DND-41 (cell line): ENCODE measurements around the gene GMEB2.

Experiments used
- ATAC-seq: fragments of 200-7000 bp; cut with Tn5 transposase; 3 replicates; pipeline ENCODE4 v1.9.1; 2021; ENCODE audit warnings: low read depth; ENCODE audit not compliant: insufficient read depth
- DNase-seq: peaks from one replicate; pipeline ENCODE4 v3.0.0-alpha.2; 2020
- H2AFZ ChIP-seq: 2 replicates; pipeline ENCODE4 v1.6.0; 2012; ENCODE audit warnings: low read depth, low read length
- H3K27ac ChIP-seq: 2 replicates; pipeline ENCODE4 v1.5.1; 2012; ENCODE audit warnings: low read length, inconsistent platforms
- H3K27me3 ChIP-seq: fragments of 200-600 bp; sonication (generic); 2 replicates; pipeline ENCODE4 v1.6.0; 2012; ENCODE audit warnings: low read length, mild to moderate bottlenecking, inconsistent platforms; ENCODE audit not compliant: insufficient read depth, poor library complexity
- H3K36me3 ChIP-seq: 2 replicates; pipeline ENCODE4 v1.5.1; 2012; ENCODE audit warnings: low read length, inconsistent platforms; ENCODE audit not compliant: insufficient read depth
- H3K4me1 ChIP-seq: 2 replicates; pipeline ENCODE4 v1.5.1; 2012; ENCODE audit warnings: mild to moderate bottlenecking, low read length; ENCODE audit not compliant: insufficient read depth
- H3K4me2 ChIP-seq: 2 replicates; pipeline ENCODE4 v1.6.0; 2012; ENCODE audit warnings: mild to moderate bottlenecking, moderate library complexity, low read length, inconsistent platforms; ENCODE audit not compliant: insufficient read depth
- H3K4me3 ChIP-seq, 2 experiments: fragments of 200-600 bp in 1 of 2; shearing (Covaris generic) in 1 of 2; 2 replicates each; pipeline ENCODE4 v1.5.1; 2012 to 2016; ENCODE audit warnings: inconsistent platforms in 2 of 2, low read length in 2 of 2, mild to moderate bottlenecking in 2 of 2, low read depth in 1 of 2, moderate library complexity in 1 of 2
- H3K79me2 ChIP-seq: 2 replicates; pipeline ENCODE4 v1.6.0; 2012; ENCODE audit warnings: low read length, inconsistent platforms; ENCODE audit not compliant: insufficient read depth
- H3K9ac ChIP-seq: 2 replicates; pipeline ENCODE4 v1.6.0; 2012; ENCODE audit warnings: low read depth, mild to moderate bottlenecking, inconsistent platforms, low read length, moderate library complexity
- H3K9me3 ChIP-seq: 2 replicates; pipeline ENCODE4 v1.5.1; 2012; ENCODE audit warnings: low read length, moderate library complexity, mild to moderate bottlenecking, inconsistent platforms; ENCODE audit not compliant: insufficient read depth, severe bottlenecking
- H4K20me1 ChIP-seq: 2 replicates; pipeline ENCODE4 v1.6.0; 2012; ENCODE audit warnings: low read length; ENCODE audit not compliant: insufficient read depth
- EZH2 ChIP-seq: IDR thresholded peaks from 3 replicates; pipeline ENCODE4 v1.6.1; 2012; ENCODE audit warnings: borderline replicate concordance, low read depth, mild to moderate bottlenecking, moderate library complexity, low read length, inconsistent platforms; ENCODE audit not compliant: severe bottlenecking
- TF ChIP-seq, protein P1 (sequence below): IDR thresholded peaks from 2 replicates; pipeline ENCODE4 v1.5.1; 2012; ENCODE audit warnings: borderline replicate concordance, low read length, moderate library complexity, mild to moderate bottlenecking; ENCODE audit not compliant: poor library complexity, severe bottlenecking; ENCODE audit errors: extremely low read depth

Gene GMEB2

DNA sequence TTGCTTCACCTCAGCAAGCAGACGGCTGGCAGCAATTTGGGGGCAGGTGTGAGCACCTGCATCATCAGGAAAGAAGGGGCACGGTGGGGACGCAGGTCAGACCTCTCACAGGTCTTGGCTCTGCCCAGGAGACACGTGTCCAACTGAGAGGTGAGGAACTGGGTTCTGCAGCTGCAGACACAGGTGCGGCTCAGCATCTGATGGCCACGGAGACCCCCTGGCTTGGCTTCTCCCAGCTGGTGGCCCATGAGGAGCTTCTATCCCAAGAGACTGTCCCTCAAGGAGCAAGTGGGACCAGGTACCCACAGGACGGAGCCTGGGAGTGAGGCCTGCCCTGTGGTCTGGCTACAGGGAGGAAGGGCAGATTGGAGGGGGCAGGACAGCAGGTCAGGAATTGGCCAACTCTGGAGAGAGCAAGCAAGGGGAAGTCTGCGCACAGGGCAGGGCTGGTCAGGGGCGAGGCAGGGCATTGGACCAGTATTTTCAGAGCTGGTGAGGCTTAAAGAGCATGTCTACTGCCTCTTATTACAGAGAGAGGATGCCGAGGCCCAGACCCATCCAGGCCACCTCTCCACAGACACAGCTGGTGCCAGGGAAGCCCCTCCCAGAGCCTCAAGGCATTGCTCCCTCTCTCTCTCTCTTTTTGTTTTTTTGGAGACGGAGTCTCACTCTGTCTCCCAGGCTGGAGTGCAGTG, 22.1 kb upstream of the GMEB2 start:
- H3K4me2 ChIP-seq = no peak overlapping the region
- H3K4me1 ChIP-seq = peaks cover 20% of the 10 kb centered on the region
- H3K36me3 ChIP-seq = peaks cover 26% of the 10 kb centered on the region
- H3K9ac ChIP-seq = no peak overlapping the region
- ATAC-seq (no peak), DNase-seq (no peak)
- H3K27me3 ChIP-seq = no peaks in the 10 kb centered on the region
- peaks cover 68% of the 10 kb centered on the region for H3K79me2 ChIP-seq
- H2AFZ ChIP-seq = no peak overlapping the region
- no peak overlapping the region for H3K4me3 ChIP-seq
- TF ChIP-seq, protein P1, sequence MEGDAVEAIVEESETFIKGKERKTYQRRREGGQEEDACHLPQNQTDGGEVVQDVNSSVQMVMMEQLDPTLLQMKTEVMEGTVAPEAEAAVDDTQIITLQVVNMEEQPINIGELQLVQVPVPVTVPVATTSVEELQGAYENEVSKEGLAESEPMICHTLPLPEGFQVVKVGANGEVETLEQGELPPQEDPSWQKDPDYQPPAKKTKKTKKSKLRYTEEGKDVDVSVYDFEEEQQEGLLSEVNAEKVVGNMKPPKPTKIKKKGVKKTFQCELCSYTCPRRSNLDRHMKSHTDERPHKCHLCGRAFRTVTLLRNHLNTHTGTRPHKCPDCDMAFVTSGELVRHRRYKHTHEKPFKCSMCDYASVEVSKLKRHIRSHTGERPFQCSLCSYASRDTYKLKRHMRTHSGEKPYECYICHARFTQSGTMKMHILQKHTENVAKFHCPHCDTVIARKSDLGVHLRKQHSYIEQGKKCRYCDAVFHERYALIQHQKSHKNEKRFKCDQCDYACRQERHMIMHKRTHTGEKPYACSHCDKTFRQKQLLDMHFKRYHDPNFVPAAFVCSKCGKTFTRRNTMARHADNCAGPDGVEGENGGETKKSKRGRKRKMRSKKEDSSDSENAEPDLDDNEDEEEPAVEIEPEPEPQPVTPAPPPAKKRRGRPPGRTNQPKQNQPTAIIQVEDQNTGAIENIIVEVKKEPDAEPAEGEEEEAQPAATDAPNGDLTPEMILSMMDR = no peak
- TF ChIP-seq EZH2 = no peak
- peaks cover 41% of the 10 kb centered on the region for H4K20me1 ChIP-seq
- no peaks in the 10 kb centered on the region for H3K9me3 ChIP-seq
- no peak overlapping the region for H3K27ac ChIP-seq

DNA sequence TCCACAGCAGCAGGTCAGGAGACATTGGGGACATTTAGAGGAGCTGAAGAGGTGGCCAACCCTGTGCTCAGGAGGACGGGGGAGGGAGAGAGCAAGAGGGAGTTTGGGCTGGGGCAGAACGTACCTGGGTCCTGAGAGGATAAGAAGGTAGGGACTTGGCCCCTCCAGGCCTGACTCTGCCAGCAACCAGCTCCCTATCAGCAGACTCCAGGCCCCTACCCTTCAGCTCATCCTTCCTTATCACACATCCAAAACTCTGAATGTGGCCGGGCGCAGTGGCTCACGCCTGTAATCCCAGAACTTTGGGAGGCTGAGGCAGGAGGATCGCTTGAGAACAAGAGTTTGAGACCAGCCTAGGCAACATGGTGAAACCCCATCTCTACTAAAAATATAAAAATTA, 21.3 kb upstream of the GMEB2 start:
- no peaks in the 10 kb centered on the region for H3K27me3 ChIP-seq
- H3K4me3 ChIP-seq = no peak overlapping the region
- peaks cover 63% of the 10 kb centered on the region for H3K79me2 ChIP-seq
- peaks cover 17% of the 10 kb centered on the region for H3K4me1 ChIP-seq
- no peak overlapping the region for H2AFZ ChIP-seq
- H3K9ac ChIP-seq = no peak overlapping the region
- no peak overlapping the region for H3K4me2 ChIP-seq
- ATAC-seq = no peak
- peaks cover 41% of the 10 kb centered on the region for H4K20me1 ChIP-seq
- TF ChIP-seq, protein P1 = no peak
- TF ChIP-seq EZH2 = no peak
- peaks cover 26% of the 10 kb centered on the region for H3K36me3 ChIP-seq
- DNase-seq = no peak
- no peak overlapping the region for H3K27ac ChIP-seq
- no peaks in the 10 kb centered on the region for H3K9me3 ChIP-seq

DNA sequence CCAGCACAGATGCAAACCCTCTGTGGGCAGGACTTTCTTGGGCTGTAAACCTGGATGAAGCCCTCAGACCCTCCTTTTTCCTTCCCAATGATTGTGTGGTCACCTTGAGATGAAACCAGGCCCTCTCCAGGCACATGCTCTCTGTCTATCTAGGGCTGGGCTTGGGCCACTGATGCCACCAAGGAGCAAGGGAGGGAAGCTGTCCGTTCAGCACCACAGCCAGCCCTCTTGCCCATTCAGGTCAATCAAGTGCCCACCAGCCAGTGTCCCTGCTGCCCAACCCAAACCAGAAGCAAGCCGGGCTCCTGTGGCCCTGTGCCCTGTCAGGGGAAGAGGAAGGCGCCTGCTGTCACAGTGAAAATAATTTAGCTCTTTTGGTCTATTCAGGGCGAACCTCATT, 18.3 kb upstream of the GMEB2 start:
- Histone ChIP-seq H3K27ac (no peak overlapping the region), H3K79me2 (peaks cover 36% of the 10 kb centered on the region), H3K9ac (no peak overlapping the region), H3K9me3 (no peaks in the 10 kb centered on the region), H2AFZ (no peak overlapping the region), H3K4me2 (no peak overlapping the region), H3K4me1 (no peaks in the 10 kb centered on the region; the same call in 1 of the 2 replicates), H3K4me3 (no peak overlapping the region), H4K20me1 (peaks cover 29% of the 10 kb centered on the region), H3K36me3 (peaks cover 26% of the 10 kb centered on the region), H3K27me3 (no peaks in the 10 kb centered on the region)
- TF ChIP-seq, protein P1 = no peak
- TF ChIP-seq EZH2 = no peak
- ATAC-seq (no peak), DNase-seq (no peak)
